Measurements from ENCODE around the gene GREB1L.
"Not testable (repeated sequence)": the region's sequence is repeated elsewhere in the genome, so short reads cannot be mapped to it uniquely, and the experiment has no call there.

Gene GREB1L

GRCh38 chr18:21305621-21306020 is 63.6 kb downstream of the GREB1L start:
- H3K4me1 Mint-ChIP-seq = no peaks in the 10 kb centered on the region
- no peak for ATAC-seq (replicated peaks)
- peaks cover 4 to 10% of the 10 kb centered on the region in 2 donors for H3K27me3 Mint-ChIP-seq

GRCh38 chr18:21306368-21306767 is 64.3 kb downstream of the GREB1L start:
- no peak for ATAC-seq (replicated peaks)
- Mint-ChIP-seq H3K4me1 (no peaks in the 10 kb centered on the region), H3K9me3 (no peaks in the 10 kb centered on the region), H3K27me3 (peaks cover 4 to 10% of the 10 kb centered on the region in 2 donors), H3K36me3 (no peaks in the 10 kb centered on the region), H3K4me3 (no peak overlapping the region), H3K27ac (no peak overlapping the region)
- no peak for DNase-seq

More at GRCh38 chr18:21305621-21306020, 63.6 kb downstream of the GREB1L start:
- Mint-ChIP-seq H3K4me3 (no peak overlapping the region), H3K36me3 (no peaks in the 10 kb centered on the region), H3K9me3 (no peaks in the 10 kb centered on the region), H3K27ac (no peak overlapping the region)
- DNase-seq = no peak

GRCh38 chr18:21307578-21307977 is 65.5 kb downstream of the GREB1L start:
- Mint-ChIP-seq H3K36me3 (no peaks in the 10 kb centered on the region), H3K4me1 (no peaks in the 10 kb centered on the region), H3K4me3 (no peak overlapping the region), H3K27me3 (peaks cover 4 to 6% of the 10 kb centered on the region in 2 donors), H3K9me3 (no peaks in the 10 kb centered on the region), H3K27ac (no peak overlapping the region)
- DNase-seq (no peak), ATAC-seq (replicated peaks) (no peak)

GRCh38 chr18:21309248-21309647 is 67.2 kb downstream of the GREB1L start:
- Mint-ChIP-seq H3K27me3 (peaks cover 4 to 6% of the 10 kb centered on the region in 2 donors), H3K4me1 (no peaks in the 10 kb centered on the region), H3K9me3 (no peaks in the 10 kb centered on the region), H3K4me3 (no peak overlapping the region), H3K27ac (no peak overlapping the region), H3K36me3 (no peaks in the 10 kb centered on the region)
- DNase-seq (no peak), ATAC-seq (replicated peaks) (no peak)

GRCh38 chr18:21311980-21312379 is 69.9 kb downstream of the GREB1L start:
- not testable (repeated sequence) for H3K4me1 Mint-ChIP-seq; H3K4me3 Mint-ChIP-seq; H3K36me3 Mint-ChIP-seq; ATAC-seq (replicated peaks); DNase-seq; H3K27me3 Mint-ChIP-seq; H3K27ac Mint-ChIP-seq; H3K9me3 Mint-ChIP-seq

- no peak overlapping the region for H3K4me3 Mint-ChIP-seq
- H3K9me3 Mint-ChIP-seq = no peaks in the 10 kb centered on the region
- H3K36me3 Mint-ChIP-seq = no peaks in the 10 kb centered on the region
- no peaks in the 10 kb centered on the region for H3K27me3 Mint-ChIP-seq
- DNase-seq (no peak), ATAC-seq (replicated peaks) (no peak)
- no peak overlapping the region for H3K27ac Mint-ChIP-seq
- H3K4me1 Mint-ChIP-seq = no peaks in the 10 kb centered on the region
These were observed 71.5 kb downstream of the GREB1L start for GRCh38 chr18:21313576-21313975.

GRCh38 chr18:21314724-21315123 is 72.7 kb downstream of the GREB1L start:
- Mint-ChIP-seq H3K27me3 (peaks cover 0 to 5% of the 10 kb centered on the region in 2 donors), H3K9me3 (no peaks in the 10 kb centered on the region), H3K4me1 (no peaks in the 10 kb centered on the region), H3K36me3 (no peaks in the 10 kb centered on the region), H3K27ac (no peak overlapping the region), H3K4me3 (no peak overlapping the region)
- no peak for ATAC-seq (replicated peaks)
- DNase-seq = no peak

- DNase-seq; ATAC-seq (replicated peaks); H3K9me3 Mint-ChIP-seq; H3K27ac Mint-ChIP-seq; H3K4me3 Mint-ChIP-seq; H3K36me3 Mint-ChIP-seq; H3K4me1 Mint-ChIP-seq; H3K27me3 Mint-ChIP-seq: not testable (repeated sequence)
These were observed 73.1 kb downstream of the GREB1L start for GRCh38 chr18:21315126-21315525.

- DNase-seq (no peak), ATAC-seq (replicated peaks) (no peak)
- Mint-ChIP-seq H3K4me3 (no peak overlapping the region), H3K27me3 (peaks cover 0 to 5% of the 10 kb centered on the region in 2 donors), H3K36me3 (no peaks in the 10 kb centered on the region), H3K4me1 (no peaks in the 10 kb centered on the region), H3K27ac (no peak overlapping the region), H3K9me3 (no peaks in the 10 kb centered on the region)
These were observed 73.7 kb downstream of the GREB1L start for GRCh38 chr18:21315741-21316197.

GRCh38 chr18:21316296-21316695 is 74.3 kb downstream of the GREB1L start:
- no peaks in the 10 kb centered on the region for H3K36me3 Mint-ChIP-seq
- DNase-seq = no peak
- ATAC-seq (replicated peaks) = no peak
- no peak overlapping the region for H3K4me3 Mint-ChIP-seq
- no peaks in the 10 kb centered on the region for H3K4me1 Mint-ChIP-seq
- no peaks in the 10 kb centered on the region for H3K9me3 Mint-ChIP-seq
- peaks cover 0 to 5% of the 10 kb centered on the region in 2 donors for H3K27me3 Mint-ChIP-seq
- H3K27ac Mint-ChIP-seq = no peak overlapping the region

GRCh38 chr18:21321711-21322110 is 79.7 kb downstream of the GREB1L start:
- H3K27ac Mint-ChIP-seq = no peak overlapping the region
- no peaks in the 10 kb centered on the region for H3K36me3 Mint-ChIP-seq
- DNase-seq (no peak), ATAC-seq (replicated peaks) (no peak)
- H3K27me3 Mint-ChIP-seq = peaks cover 2 to 5% of the 10 kb centered on the region in 2 donors
- no peaks in the 10 kb centered on the region for H3K4me1 Mint-ChIP-seq
- H3K9me3 Mint-ChIP-seq = no peaks in the 10 kb centered on the region
- H3K4me3 Mint-ChIP-seq = no peak overlapping the region

GRCh38 chr18:21327101-21327500 is 85.1 kb downstream of the GREB1L start:
- Mint-ChIP-seq H3K9me3 (peaks cover 0 to 2% of the 10 kb centered on the region in 2 donors), H3K4me1 (no peaks in the 10 kb centered on the region), H3K27ac (no peak overlapping the region), H3K27me3 (peaks cover 0 to 21% of the 10 kb centered on the region in 2 donors), H3K36me3 (no peaks in the 10 kb centered on the region), H3K4me3 (no peak overlapping the region)
- no peak for DNase-seq
- no peak for ATAC-seq (replicated peaks)

GRCh38 chr18:21330122-21330701 is 88.2 kb downstream of the GREB1L start:
- Mint-ChIP-seq H3K9me3 (peaks cover 0 to 2% of the 10 kb centered on the region in 2 donors), H3K27me3 (peaks cover 0 to 21% of the 10 kb centered on the region in 2 donors), H3K27ac (no peak overlapping the region), H3K4me3 (no peak overlapping the region), H3K36me3 (no peaks in the 10 kb centered on the region), H3K4me1 (no peaks in the 10 kb centered on the region)
- no peak for ATAC-seq (replicated peaks)
- no peak for DNase-seq

- DNase-seq = no peak
- Mint-ChIP-seq H3K27ac (no peak overlapping the region), H3K4me1 (no peaks in the 10 kb centered on the region), H3K36me3 (no peaks in the 10 kb centered on the region), H3K27me3 (peaks cover 0 to 21% of the 10 kb centered on the region in 2 donors), H3K9me3 (peaks cover 0 to 2% of the 10 kb centered on the region in 2 donors), H3K4me3 (no peak overlapping the region)
- ATAC-seq (replicated peaks) = no peak
These were observed 89.0 kb downstream of the GREB1L start for GRCh38 chr18:21331065-21331464.

GRCh38 chr18:21335927-21336488 is 94.0 kb downstream of the GREB1L start:
- Mint-ChIP-seq H3K4me1 (no peaks in the 10 kb centered on the region), H3K9me3 (no peaks in the 10 kb centered on the region), H3K36me3 (no peaks in the 10 kb centered on the region), H3K27ac (no peak overlapping the region), H3K4me3 (no peak overlapping the region), H3K27me3 (peaks cover 3 to 6% of the 10 kb centered on the region in 2 donors)
- no peak for DNase-seq
- ATAC-seq (replicated peaks) = no peak

Measured in stimulated activated naive B cell treated with anti-CD40 and anti-IgM and Interleukin-4, amounts not matched to agents 10 μg/mL and 1 μg/mL and 100 μg/mL, for 72 hours (primary cell).